Breast epithelium (tissue), 3 donors: ENCODE data around the gene SIGLEC11.

Experiments
- POLR2AphosphoS5 ChIP-seq, 3 donors: sonication (generic); formaldehyde crosslinking; IDR thresholded peaks; one replicate each; pipeline ENCODE4 v1.6.1; 2017; ENCODE audit warnings: antibody characterized with exemption in 3 of 3
- TF ChIP-seq, protein P1 (sequence below), 3 donors: fragments of 450-650 bp; IDR thresholded peaks; one replicate each; pipeline ENCODE4 v1.5.1; 2016 to 2017; ENCODE audit warnings: antibody characterized with exemption in 3 of 3, mild to moderate bottlenecking in 3 of 3, moderate library complexity in 3 of 3

DNA sequence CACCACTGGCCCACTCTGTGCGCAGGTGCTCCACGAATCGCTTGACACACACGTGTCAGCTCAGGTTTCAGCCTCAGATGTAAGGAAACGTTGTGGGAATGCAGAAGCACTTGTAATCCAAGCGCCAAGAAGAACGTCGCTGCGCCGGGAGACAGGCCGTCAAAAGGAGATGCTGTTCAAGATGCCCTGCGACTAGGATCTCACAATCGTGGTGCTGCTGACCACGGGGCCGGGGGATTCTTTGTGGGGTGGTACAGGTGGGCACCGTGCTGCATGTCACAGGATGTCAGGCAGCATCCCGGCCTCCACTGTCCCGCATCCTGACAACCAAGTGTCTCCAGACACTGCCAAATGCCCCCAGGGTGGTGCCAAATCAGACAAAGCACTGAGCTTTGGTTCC lies 16.9 kb upstream of the SIGLEC11 start:
- no peak for TF ChIP-seq POLR2AphosphoS5 (IDR thresholded peaks at IDR 0.05)
- TF ChIP-seq, protein P1, sequence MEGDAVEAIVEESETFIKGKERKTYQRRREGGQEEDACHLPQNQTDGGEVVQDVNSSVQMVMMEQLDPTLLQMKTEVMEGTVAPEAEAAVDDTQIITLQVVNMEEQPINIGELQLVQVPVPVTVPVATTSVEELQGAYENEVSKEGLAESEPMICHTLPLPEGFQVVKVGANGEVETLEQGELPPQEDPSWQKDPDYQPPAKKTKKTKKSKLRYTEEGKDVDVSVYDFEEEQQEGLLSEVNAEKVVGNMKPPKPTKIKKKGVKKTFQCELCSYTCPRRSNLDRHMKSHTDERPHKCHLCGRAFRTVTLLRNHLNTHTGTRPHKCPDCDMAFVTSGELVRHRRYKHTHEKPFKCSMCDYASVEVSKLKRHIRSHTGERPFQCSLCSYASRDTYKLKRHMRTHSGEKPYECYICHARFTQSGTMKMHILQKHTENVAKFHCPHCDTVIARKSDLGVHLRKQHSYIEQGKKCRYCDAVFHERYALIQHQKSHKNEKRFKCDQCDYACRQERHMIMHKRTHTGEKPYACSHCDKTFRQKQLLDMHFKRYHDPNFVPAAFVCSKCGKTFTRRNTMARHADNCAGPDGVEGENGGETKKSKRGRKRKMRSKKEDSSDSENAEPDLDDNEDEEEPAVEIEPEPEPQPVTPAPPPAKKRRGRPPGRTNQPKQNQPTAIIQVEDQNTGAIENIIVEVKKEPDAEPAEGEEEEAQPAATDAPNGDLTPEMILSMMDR (IDR thresholded peaks at IDR 0.05) = no peak
